ENCODE measurements around the gene ASPDH. TPM values are rescaled to one million over a fixed set of nuclear protein-coding genes. Genes with fewer than 3 reads are reported as not detected.

ASPDH gene
- total RNA-seq, 1 donor from 2014 or later: not detected

DNA sequence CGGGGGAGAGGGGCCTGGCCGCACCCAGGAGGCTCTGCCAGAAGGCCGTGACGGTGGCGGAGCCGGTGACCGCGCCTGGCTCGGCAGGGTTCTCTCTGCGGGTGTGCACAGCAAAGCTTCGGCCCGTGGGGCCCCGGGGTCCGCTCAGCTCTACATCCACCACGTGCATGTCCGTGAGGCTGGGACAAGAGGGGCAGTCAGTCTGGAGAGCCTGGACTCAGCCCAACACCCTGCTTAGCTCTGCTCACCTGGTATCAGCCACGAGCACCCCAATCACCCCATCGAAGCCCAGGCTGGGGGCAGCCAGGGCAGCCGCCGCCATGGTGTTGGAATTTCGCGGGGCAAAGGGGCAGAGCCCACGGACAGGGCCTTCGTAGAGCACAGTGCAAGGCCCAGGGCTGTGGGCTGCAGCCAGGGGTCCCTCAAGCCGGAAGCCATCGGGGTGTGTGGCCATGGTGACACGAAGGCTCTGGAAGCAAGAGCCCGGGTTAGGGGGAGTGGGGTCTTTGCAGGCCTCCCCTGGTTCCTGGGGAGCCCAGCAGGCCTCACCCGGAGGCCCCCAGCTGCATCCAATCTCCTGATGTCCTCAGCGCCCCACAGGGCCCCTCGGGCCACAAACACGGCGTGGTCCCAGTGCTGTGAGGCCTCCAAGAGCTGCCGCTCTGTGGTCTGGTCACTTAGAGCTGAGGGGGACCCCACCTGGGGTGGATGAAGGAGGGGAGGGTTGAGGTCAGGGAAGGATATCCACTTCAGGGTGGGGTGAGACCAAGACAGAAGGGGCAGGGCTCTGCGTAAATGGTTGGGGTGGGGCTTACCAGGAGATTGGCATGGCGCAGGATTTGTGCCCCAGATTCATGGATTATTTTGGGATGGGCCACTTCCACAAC is 1.4 kb downstream of the ASPDH start:
- no peak overlapping the region for H3K4me3 Mint-ChIP-seq (ENCODE audit: low read depth)
- H3K27me3 Mint-ChIP-seq: no peaks in the 10 kb centered on the region
- no peak overlapping the region for H3K27ac Mint-ChIP-seq
- DNase-seq (ENCODE audit: low spot score, unreplicated experiment): no peak
- TF ChIP-seq, protein P1, sequence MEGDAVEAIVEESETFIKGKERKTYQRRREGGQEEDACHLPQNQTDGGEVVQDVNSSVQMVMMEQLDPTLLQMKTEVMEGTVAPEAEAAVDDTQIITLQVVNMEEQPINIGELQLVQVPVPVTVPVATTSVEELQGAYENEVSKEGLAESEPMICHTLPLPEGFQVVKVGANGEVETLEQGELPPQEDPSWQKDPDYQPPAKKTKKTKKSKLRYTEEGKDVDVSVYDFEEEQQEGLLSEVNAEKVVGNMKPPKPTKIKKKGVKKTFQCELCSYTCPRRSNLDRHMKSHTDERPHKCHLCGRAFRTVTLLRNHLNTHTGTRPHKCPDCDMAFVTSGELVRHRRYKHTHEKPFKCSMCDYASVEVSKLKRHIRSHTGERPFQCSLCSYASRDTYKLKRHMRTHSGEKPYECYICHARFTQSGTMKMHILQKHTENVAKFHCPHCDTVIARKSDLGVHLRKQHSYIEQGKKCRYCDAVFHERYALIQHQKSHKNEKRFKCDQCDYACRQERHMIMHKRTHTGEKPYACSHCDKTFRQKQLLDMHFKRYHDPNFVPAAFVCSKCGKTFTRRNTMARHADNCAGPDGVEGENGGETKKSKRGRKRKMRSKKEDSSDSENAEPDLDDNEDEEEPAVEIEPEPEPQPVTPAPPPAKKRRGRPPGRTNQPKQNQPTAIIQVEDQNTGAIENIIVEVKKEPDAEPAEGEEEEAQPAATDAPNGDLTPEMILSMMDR (IDR thresholded peaks at IDR 0.05; ENCODE audit: unreplicated experiment): no peak
- peaks cover 6% of the 10 kb centered on the region for H3K4me1 Mint-ChIP-seq (ENCODE audit: low read depth)
- no peaks in the 10 kb centered on the region for H3K9me3 Mint-ChIP-seq (ENCODE audit: low read depth)
- no peaks in the 10 kb centered on the region for H3K36me3 Mint-ChIP-seq (ENCODE audit: insufficient read depth)

DNA sequence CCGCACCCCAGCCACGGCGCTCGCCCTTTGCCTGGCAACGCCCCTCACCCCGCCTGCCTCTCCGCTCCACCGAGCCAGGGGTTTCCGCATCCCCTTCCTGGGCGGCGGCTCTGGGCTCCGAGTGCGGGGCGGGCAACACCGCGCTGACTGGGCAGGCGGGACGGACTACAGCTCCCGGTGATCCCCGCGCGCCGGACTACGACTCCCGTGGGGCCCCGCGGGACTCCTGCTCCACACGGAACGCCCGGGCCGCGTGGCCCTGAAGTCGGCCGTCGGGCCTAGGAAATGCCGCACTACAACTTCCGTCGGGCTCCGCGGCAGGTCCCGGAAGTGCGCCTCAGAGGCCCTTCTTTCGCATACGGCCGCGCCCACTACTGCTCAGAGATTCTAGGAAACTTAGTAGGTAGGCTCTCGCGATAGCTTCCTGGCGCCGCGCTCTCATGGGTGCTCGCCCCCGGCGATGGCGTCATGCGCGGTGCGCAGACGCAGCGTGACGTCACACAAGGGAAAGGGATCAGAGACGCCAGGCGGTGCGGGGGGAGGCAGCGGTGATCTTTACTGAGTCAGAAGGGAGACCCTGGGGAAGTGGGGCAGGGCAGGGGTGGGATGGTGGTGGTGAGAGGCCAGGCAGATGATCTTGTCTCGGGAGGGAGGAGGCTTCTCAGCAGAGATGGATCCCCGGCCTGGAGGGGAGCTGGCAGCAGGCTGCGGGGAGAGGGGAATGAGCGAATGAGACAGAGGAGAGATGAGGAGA is 2.5 kb downstream of the ASPDH start, which contains the start of gene JOSD2:
JOSD2 (minus strand) TSS at position 123 of the 754 bp plus-strand sequence. CDS start 760 bp downstream, outside the sequence.
- peak; percentile 90 for DNase-seq (ENCODE audit: low spot score, unreplicated experiment)
- Mint-ChIP-seq H3K27ac (peak within 1 kb of the TSS; percentile 98), H3K4me1 (ENCODE audit: low read depth) (peaks cover 6% of the 10 kb centered on the region), H3K9me3 (ENCODE audit: low read depth) (no peaks in the 10 kb centered on the region), H3K36me3 (ENCODE audit: insufficient read depth) (no peaks in the 10 kb centered on the region), H3K27me3 (no peaks in the 10 kb centered on the region), H3K4me3 (ENCODE audit: low read depth) (peak within 1 kb of the TSS; percentile 80)
- TF ChIP-seq, protein P1 (IDR thresholded peaks at IDR 0.05; ENCODE audit: unreplicated experiment): no peak

DNA sequence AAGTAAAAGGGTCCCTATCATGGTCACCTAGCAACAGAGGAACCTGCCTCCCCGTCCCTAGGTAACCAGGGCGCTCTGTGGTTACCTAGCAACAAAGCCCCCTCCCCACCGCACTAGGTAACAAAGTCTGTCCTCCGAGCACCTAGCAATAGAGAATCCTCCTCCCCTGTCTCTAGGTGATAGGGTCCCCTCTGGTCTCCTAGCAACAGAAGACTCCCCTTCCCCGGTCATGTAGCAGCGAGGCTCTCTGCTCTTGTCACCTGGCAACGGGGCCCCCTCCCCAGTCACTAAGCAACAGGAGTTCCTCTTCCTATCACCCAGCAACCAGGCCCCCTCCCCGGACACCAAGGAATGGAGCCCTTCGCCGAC is 3.0 kb downstream of the ASPDH start:
- H3K36me3 Mint-ChIP-seq (ENCODE audit: insufficient read depth): no peaks in the 10 kb centered on the region
- peaks cover 6% of the 10 kb centered on the region for H3K4me1 Mint-ChIP-seq (ENCODE audit: low read depth)
- no peaks in the 10 kb centered on the region for H3K27me3 Mint-ChIP-seq
- peak overlapping the region; percentile 80 for H3K4me3 Mint-ChIP-seq (ENCODE audit: low read depth)
- H3K9me3 Mint-ChIP-seq (ENCODE audit: low read depth): no peaks in the 10 kb centered on the region
- peak overlapping the region; percentile 92 for H3K27ac Mint-ChIP-seq
- TF ChIP-seq, protein P1 (IDR thresholded peaks at IDR 0.05; ENCODE audit: unreplicated experiment): no peak
- DNase-seq (ENCODE audit: low spot score, unreplicated experiment): no peak

DNA sequence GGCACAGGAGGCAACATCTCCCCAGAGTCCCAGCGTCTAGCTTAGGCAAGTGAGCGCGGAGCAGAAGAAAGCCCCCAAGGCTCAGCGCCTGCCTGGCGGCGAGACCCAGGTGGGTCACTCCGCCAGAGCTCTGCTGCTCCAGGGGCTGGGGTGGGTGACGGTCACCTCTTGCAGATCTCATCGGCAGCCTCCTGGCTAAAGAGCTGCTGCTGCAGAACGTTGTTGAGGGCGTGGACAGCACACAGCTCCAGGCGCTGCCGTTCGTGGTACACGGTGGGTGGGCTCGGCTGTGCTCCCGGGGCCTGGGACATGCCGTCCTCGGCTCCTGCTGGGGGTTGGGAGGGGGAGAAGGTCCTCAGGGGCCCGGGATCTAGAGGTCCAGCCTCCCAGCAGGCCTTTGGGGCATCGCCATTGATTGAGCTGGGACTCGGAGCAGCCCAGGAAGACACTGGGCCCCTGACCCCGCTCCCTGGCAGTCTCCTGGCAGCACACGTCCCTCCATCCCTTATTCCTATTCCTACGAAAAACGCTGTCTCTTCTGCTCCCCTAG is 3.5 kb downstream of the ASPDH start:
- no peaks in the 10 kb centered on the region for H3K9me3 Mint-ChIP-seq (ENCODE audit: low read depth)
- DNase-seq (ENCODE audit: low spot score, unreplicated experiment): no peak
- peaks cover 6% of the 10 kb centered on the region for H3K4me1 Mint-ChIP-seq (ENCODE audit: low read depth)
- H3K27ac Mint-ChIP-seq: peak overlapping the region; percentile 92
- H3K4me3 Mint-ChIP-seq (ENCODE audit: low read depth): peak overlapping the region; percentile 80
- H3K27me3 Mint-ChIP-seq: no peaks in the 10 kb centered on the region
- no peaks in the 10 kb centered on the region for H3K36me3 Mint-ChIP-seq (ENCODE audit: insufficient read depth)
- TF ChIP-seq, protein P1 (IDR thresholded peaks at IDR 0.05; ENCODE audit: unreplicated experiment): no peak

DNA sequence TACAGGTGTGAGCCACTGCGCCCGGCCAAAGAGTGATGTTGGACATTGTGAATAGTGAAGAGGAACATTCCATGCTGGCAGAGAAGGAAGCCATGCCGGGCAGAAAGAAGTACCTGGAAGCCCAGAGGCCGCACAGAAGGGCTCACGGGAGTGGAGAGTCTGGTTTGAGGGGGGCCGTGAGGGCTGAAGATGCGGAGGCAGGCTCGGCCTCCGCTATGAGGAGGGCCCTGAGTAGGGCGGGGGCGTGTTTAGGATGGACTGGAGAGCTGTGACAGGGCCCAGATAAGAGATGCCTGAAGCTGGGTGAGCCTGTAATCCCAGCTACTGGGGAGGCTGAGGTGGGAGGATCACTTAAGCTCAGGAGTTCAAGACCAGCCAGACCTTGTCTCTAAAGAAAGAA is 4.3 kb downstream of the ASPDH start:
- no peaks in the 10 kb centered on the region for H3K36me3 Mint-ChIP-seq (ENCODE audit: insufficient read depth)
- no peaks in the 10 kb centered on the region for H3K27me3 Mint-ChIP-seq
- TF ChIP-seq, protein P1 (IDR thresholded peaks at IDR 0.05; ENCODE audit: unreplicated experiment): no peak
- H3K4me1 Mint-ChIP-seq (ENCODE audit: low read depth): peaks cover 6% of the 10 kb centered on the region
- no peak overlapping the region for H3K4me3 Mint-ChIP-seq (ENCODE audit: low read depth)
- H3K27ac Mint-ChIP-seq: no peak overlapping the region
- no peak for DNase-seq (ENCODE audit: low spot score, unreplicated experiment)
- H3K9me3 Mint-ChIP-seq (ENCODE audit: low read depth): no peaks in the 10 kb centered on the region

Data from progenitor cell of endocrine pancreas (in vitro differentiated cells).